DND-41 (cell line): Measurements from ENCODE around the gene FEZ2.

Experiments
- ATAC-seq: fragments of 200-7000 bp; cut with Tn5 transposase; 3 replicates; pipeline ENCODE4 v1.9.1; 2021; ENCODE audit warnings: low read depth; ENCODE audit not compliant: insufficient read depth
- DNase-seq: peaks from one replicate; pipeline ENCODE4 v3.0.0-alpha.2; 2020
- H2AFZ ChIP-seq: 2 replicates; pipeline ENCODE4 v1.6.0; 2012; ENCODE audit warnings: low read depth, low read length
- H3K27ac ChIP-seq: 2 replicates; pipeline ENCODE4 v1.5.1; 2012; ENCODE audit warnings: low read length, inconsistent platforms
- H3K27me3 ChIP-seq: fragments of 200-600 bp; sonication (generic); 2 replicates; pipeline ENCODE4 v1.6.0; 2012; ENCODE audit warnings: low read length, mild to moderate bottlenecking, inconsistent platforms; ENCODE audit not compliant: insufficient read depth, poor library complexity
- H3K36me3 ChIP-seq: 2 replicates; pipeline ENCODE4 v1.5.1; 2012; ENCODE audit warnings: low read length, inconsistent platforms; ENCODE audit not compliant: insufficient read depth
- H3K4me1 ChIP-seq: 2 replicates; pipeline ENCODE4 v1.5.1; 2012; ENCODE audit warnings: mild to moderate bottlenecking, low read length; ENCODE audit not compliant: insufficient read depth
- H3K4me2 ChIP-seq: 2 replicates; pipeline ENCODE4 v1.6.0; 2012; ENCODE audit warnings: mild to moderate bottlenecking, moderate library complexity, low read length, inconsistent platforms; ENCODE audit not compliant: insufficient read depth
- H3K4me3 ChIP-seq, 2 experiments: fragments of 200-600 bp in 1 of 2; shearing (Covaris generic) in 1 of 2; 2 replicates each; pipeline ENCODE4 v1.5.1; 2012 to 2016; ENCODE audit warnings: inconsistent platforms in 2 of 2, low read length in 2 of 2, mild to moderate bottlenecking in 2 of 2, low read depth in 1 of 2, moderate library complexity in 1 of 2
- H3K79me2 ChIP-seq: 2 replicates; pipeline ENCODE4 v1.6.0; 2012; ENCODE audit warnings: low read length, inconsistent platforms; ENCODE audit not compliant: insufficient read depth
- H3K9ac ChIP-seq: 2 replicates; pipeline ENCODE4 v1.6.0; 2012; ENCODE audit warnings: low read depth, mild to moderate bottlenecking, inconsistent platforms, low read length, moderate library complexity
- H3K9me3 ChIP-seq: 2 replicates; pipeline ENCODE4 v1.5.1; 2012; ENCODE audit warnings: low read length, moderate library complexity, mild to moderate bottlenecking, inconsistent platforms; ENCODE audit not compliant: insufficient read depth, severe bottlenecking
- H4K20me1 ChIP-seq: 2 replicates; pipeline ENCODE4 v1.6.0; 2012; ENCODE audit warnings: low read length; ENCODE audit not compliant: insufficient read depth
- CTCF ChIP-seq: IDR thresholded peaks from 2 replicates; pipeline ENCODE4 v1.5.1; 2012; ENCODE audit warnings: borderline replicate concordance, low read length, moderate library complexity, mild to moderate bottlenecking; ENCODE audit not compliant: poor library complexity, severe bottlenecking; ENCODE audit errors: extremely low read depth
- EZH2 ChIP-seq: IDR thresholded peaks from 3 replicates; pipeline ENCODE4 v1.6.1; 2012; ENCODE audit warnings: borderline replicate concordance, low read depth, mild to moderate bottlenecking, moderate library complexity, low read length, inconsistent platforms; ENCODE audit not compliant: severe bottlenecking

Gene FEZ2

GRCh38 chr2:36572054-36572718 is 25.8 kb downstream of the FEZ2 start:
- Histone ChIP-seq H3K4me1 (no peaks in the 10 kb centered on the region), H3K4me3 (no peak overlapping the region), H3K9me3 (no peaks in the 10 kb centered on the region), H3K79me2 (no peaks in the 10 kb centered on the region), H3K36me3 (peaks cover 28% of the 10 kb centered on the region), H3K27me3 (no peaks in the 10 kb centered on the region), H3K9ac (no peak overlapping the region), H4K20me1 (no peaks in the 10 kb centered on the region), H2AFZ (no peak overlapping the region), H3K27ac (no peak overlapping the region), H3K4me2 (no peak overlapping the region)
- TF ChIP-seq CTCF (no peak), EZH2 (no peak)
- no peak for DNase-seq
- ATAC-seq: no peak

- Histone ChIP-seq H3K4me2 (no peak overlapping the region), H3K9ac (no peak overlapping the region), H3K79me2 (no peaks in the 10 kb centered on the region), H3K27me3 (no peaks in the 10 kb centered on the region), H3K4me1 (no peaks in the 10 kb centered on the region), H2AFZ (no peak overlapping the region), H3K4me3 (no peak overlapping the region), H3K36me3 (peaks cover 33% of the 10 kb centered on the region), H3K27ac (no peak overlapping the region), H3K9me3 (no peaks in the 10 kb centered on the region), H4K20me1 (no peaks in the 10 kb centered on the region)
- no peak for DNase-seq
- no peak for ATAC-seq
- no peak for TF ChIP-seq CTCF
- TF ChIP-seq EZH2: no peak
Measured at GRCh38 chr2:36570416-36570815, 27.6 kb downstream of the FEZ2 start.

GRCh38 chr2:36569267-36569856 is 28.6 kb downstream of the FEZ2 start:
- no peaks in the 10 kb centered on the region for H4K20me1 ChIP-seq
- H2AFZ ChIP-seq: no peak overlapping the region
- H3K4me2 ChIP-seq: no peak overlapping the region
- no peaks in the 10 kb centered on the region for H3K79me2 ChIP-seq
- DNase-seq (no peak), ATAC-seq (no peak)
- no peak overlapping the region for H3K9ac ChIP-seq
- peaks cover 33% of the 10 kb centered on the region for H3K36me3 ChIP-seq
- no peaks in the 10 kb centered on the region for H3K4me1 ChIP-seq
- no peak overlapping the region for H3K27ac ChIP-seq
- no peak overlapping the region for H3K4me3 ChIP-seq
- no peaks in the 10 kb centered on the region for H3K27me3 ChIP-seq
- TF ChIP-seq CTCF (no peak), EZH2 (no peak)
- H3K9me3 ChIP-seq: no peaks in the 10 kb centered on the region
